ENCODE measurements around the gene DENND6A. TPM values are rescaled to one million over a fixed set of nuclear protein-coding genes. Genes with fewer than 3 reads are reported as not detected.

DENND6A gene
- total and polyA plus RNA-seq, 11 donors = 4.9 to 27.9 (median 14.3) TPM

DNA sequence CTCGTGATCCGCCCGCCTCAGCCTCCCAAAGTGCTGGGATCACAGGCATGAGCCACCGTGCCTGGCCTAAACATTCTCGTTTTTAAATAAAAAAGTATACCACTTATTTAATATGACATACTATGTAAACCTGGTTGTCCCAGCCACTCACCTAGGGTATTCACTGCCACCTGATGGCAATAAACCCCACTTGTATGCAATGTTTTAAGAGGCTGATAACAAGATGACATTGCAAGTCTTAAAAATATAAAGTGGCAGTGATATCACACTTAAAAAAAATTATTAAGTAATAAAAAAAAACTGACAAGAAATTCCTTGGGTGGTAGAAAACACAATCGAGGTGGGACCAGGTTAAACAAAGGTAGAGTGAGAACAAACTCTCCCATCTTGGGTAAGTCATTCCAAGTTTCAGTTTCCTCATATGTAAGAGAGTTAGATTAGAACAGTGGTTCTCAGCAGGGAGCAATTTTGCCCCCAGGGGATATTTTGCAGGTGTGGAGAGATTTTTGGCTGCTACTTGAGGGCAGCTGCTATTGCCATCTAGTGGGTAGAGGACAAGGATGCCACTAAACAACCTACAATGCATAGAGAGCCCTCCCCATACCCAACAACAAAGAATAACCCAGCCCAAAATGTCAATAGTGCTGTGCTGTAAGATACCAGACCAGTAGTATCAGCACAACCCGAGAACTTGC, 110.3 kb downstream of the DENND6A start:
- Histone ChIP-seq H3K4me3 (no peak overlapping the region), H3K36me3 (peaks cover 0 to 77% (median 58%) of the 10 kb centered on the region in 9 donors), H3K27ac (no peak overlapping the region), H3K9me3 (no peaks in the 10 kb centered on the region), H3K4me1 (peaks cover 0 to 46% (median 23%) of the 10 kb centered on the region in 12 donors), H3K27me3 (no peaks in the 10 kb centered on the region)
- WGBS, 4 donors = 92 to 97% (median 94%) methylated on average over 7 of the region's 7 CpGs
- intact Hi-C loops (cut with DNase I) = no loop called here
- DNase-seq = no peak
- peak in 1 of 4 donors; percentile 33 for ATAC-seq
- no peak for TF ChIP-seq POLR2A (IDR thresholded peaks at IDR 0.05)
- TF ChIP-seq, protein P1, sequence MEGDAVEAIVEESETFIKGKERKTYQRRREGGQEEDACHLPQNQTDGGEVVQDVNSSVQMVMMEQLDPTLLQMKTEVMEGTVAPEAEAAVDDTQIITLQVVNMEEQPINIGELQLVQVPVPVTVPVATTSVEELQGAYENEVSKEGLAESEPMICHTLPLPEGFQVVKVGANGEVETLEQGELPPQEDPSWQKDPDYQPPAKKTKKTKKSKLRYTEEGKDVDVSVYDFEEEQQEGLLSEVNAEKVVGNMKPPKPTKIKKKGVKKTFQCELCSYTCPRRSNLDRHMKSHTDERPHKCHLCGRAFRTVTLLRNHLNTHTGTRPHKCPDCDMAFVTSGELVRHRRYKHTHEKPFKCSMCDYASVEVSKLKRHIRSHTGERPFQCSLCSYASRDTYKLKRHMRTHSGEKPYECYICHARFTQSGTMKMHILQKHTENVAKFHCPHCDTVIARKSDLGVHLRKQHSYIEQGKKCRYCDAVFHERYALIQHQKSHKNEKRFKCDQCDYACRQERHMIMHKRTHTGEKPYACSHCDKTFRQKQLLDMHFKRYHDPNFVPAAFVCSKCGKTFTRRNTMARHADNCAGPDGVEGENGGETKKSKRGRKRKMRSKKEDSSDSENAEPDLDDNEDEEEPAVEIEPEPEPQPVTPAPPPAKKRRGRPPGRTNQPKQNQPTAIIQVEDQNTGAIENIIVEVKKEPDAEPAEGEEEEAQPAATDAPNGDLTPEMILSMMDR (IDR thresholded peaks at IDR 0.05) = peak in 2 of 12 donors; percentile 12 to 31

DNA sequence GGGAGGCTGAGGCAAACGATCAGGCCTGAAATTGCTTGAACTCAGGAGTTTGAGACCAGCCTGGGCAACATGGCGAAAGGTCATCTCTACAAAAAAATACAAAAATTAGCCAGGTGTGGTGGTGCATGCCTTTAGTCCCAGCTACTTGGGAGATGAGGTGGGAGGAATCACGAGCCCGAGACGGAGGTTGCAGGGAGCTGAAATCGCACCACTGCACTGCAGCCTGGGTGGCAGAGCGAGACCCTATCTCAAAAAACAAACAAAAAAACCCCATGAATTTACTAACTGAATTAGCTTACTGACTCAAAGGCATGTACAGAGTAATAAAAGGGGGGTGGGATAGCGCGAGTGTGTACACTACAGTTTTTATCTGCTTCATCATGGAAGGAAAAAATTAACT, 115.1 kb downstream of the DENND6A start:
- no peak for DNase-seq
- TF ChIP-seq POLR2A (IDR thresholded peaks at IDR 0.05) = no peak
- TF ChIP-seq, protein P1 (IDR thresholded peaks at IDR 0.05) = no peak
- no peaks in the 10 kb centered on the region for H3K27me3 ChIP-seq
- WGBS, 4 donors = 91 to 96% (median 95%) methylated on average over 9 of the region's 9 CpGs
- intact Hi-C loops (cut with DNase I) = no loop called here
- ATAC-seq = no peak
- no peak overlapping the region for H3K4me3 ChIP-seq
- H3K36me3 ChIP-seq = peaks cover 0 to 100% (median 94%) of the 10 kb centered on the region in 9 donors
- no peaks in the 10 kb centered on the region for H3K9me3 ChIP-seq
- H3K4me1 ChIP-seq = peaks cover 0 to 34% (median 11%) of the 10 kb centered on the region in 12 donors
- H3K27ac ChIP-seq = no peak overlapping the region

DNA sequence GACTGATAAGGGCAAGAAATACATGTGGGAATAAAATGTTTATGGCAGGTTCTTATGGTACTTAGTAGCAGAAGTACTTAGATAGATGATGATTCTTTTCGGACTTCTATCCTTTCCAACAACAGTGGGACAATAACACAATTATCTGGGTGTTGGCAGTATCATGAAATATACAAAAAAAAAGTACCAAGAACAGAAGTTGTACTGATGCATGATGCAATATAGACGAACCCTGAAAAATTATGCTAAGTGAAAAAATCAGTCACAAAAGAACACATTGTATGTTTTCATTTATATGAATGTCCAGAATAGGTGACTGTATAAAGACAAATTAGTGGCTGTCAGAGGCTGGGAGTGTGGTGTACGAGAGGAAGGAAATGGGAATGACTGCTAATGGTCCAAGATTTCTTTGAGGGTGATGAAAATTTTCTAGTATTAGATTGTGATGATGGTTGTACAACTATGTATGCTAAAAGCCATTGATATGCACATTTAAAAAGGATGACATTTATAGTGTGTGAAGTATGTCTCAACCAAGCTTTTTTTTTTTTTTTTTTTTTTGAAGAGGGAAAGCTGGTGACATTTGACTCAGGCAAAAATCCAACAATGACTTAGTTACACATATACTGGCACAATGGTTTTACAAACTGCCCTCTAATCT, 116.8 kb downstream of the DENND6A start:
- H3K27me3 ChIP-seq = no peaks in the 10 kb centered on the region
- H3K36me3 ChIP-seq = peaks cover 0 to 100% (median 94%) of the 10 kb centered on the region in 9 donors
- intact Hi-C loops (cut with DNase I) = no loop called here
- WGBS, 4 donors = 60 to 70% (median 65%) methylated on average over 3 of the region's 3 CpGs
- ATAC-seq (peak in 1 of 4 donors; percentile 32), DNase-seq (no peak)
- no peak overlapping the region for H3K4me3 ChIP-seq
- H3K4me1 ChIP-seq = peaks cover 0 to 30% (median 10%) of the 10 kb centered on the region in 12 donors
- H3K27ac ChIP-seq = peak overlapping the region in 4 of 12 donors; percentile 8 to 40 (median 16)
- H3K9me3 ChIP-seq = no peaks in the 10 kb centered on the region
- TF ChIP-seq POLR2A (IDR thresholded peaks at IDR 0.05) = no peak
- TF ChIP-seq, protein P1 (IDR thresholded peaks at IDR 0.05) = no peak

Other genes with a start within 250 kb of the DENND6A start
- under 1 TPM in 3 of 9 donors, not detected in 6; 0.20 to 0.42 (median 0.32) TPM for gene DNAH12, start 148.7 kb downstream of the DENND6A start, total RNA-seq
- under 1 TPM in 1 of 2 donors, not detected in 1; 0.04 TPM for gene DNAH12, start 148.7 kb downstream of the DENND6A start, polyA plus RNA-seq
- 10 to 100 TPM in 8 of 9 donors, 1 to 10 TPM in 1; 8.3 to 14.6 (median 12.8) TPM for gene PDE12, start 136.8 kb downstream of the DENND6A start, total RNA-seq
- 10 to 100 TPM in 1 of 2 donors, 1 to 10 TPM in 1; 2.7 to 10.3 TPM for gene PDE12, start 136.8 kb downstream of the DENND6A start, polyA plus RNA-seq
- gene ARF4, start 95.7 kb downstream of the DENND6A start, total RNA-seq = 10 to 100 TPM; 56.6 to 99.8 (median 74.6) TPM
- 100 to 1,000 TPM in 1 of 2 donors, 10 to 100 TPM in 1; 37.9 to 159 TPM for gene ARF4, start 95.7 kb downstream of the DENND6A start, polyA plus RNA-seq
- gene SLMAP, start 63.2 kb upstream of the DENND6A start, total RNA-seq = 100 to 1,000 TPM; 163 to 534 (median 290) TPM
- 100 to 1,000 TPM in 1 of 2 donors, 10 to 100 TPM in 1; 96.4 to 157 TPM for gene SLMAP, start 63.2 kb upstream of the DENND6A start, polyA plus RNA-seq

Data from heart left ventricle (tissue), 16 donors.